Tibial nerve (tissue), 4 donors: Measurements from ENCODE around the gene INHA.

Experiments
- CTCF ChIP-seq, 5 experiments: fragments of 200-600 bp in 3 of 5; fragments of 450-650 bp in 2 of 5; sonication (generic) in 3 of 5; IDR thresholded peaks; one replicate each; pipeline ENCODE4 v1.5.1; 2016 to 2019; ENCODE audit warnings: antibody characterized with exemption in 5 of 5, mild to moderate bottlenecking in 3 of 5, moderate library complexity in 2 of 5
- EP300 ChIP-seq, 2 donors: sonication (generic); formaldehyde crosslinking; IDR thresholded peaks; one replicate each; pipeline ENCODE4 v1.6.1; 2017; ENCODE audit warnings: antibody characterized with exemption in 2 of 2, mild to moderate bottlenecking in 1 of 2
- POLR2A ChIP-seq, 2 donors: fragments of 450-650 bp; IDR thresholded peaks; one replicate each; pipeline ENCODE4 v1.6.1; 2017; ENCODE audit warnings: antibody characterized with exemption in 2 of 2, mild to moderate bottlenecking in 2 of 2, moderate library complexity in 2 of 2

DNA sequence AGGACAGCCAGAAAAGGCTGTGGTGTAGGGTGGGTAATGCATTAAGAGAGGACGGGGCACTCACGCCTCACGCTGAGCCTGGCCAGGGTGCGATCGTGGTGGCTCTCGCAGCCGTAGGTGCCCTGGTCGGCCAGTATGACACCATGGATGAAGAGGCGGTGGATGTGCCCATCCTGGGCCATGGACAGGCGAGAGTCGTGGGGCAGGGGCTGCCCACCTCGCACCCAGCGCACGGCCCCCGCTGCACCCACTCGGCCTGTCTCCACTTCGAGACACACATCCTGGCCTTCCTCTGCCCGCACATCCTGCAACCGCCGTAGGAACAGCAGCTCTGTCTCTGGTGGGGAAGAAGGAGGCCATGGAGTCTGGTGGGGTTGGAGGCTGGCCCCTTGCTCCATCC is 16.2 kb upstream of the INHA start:
- TF ChIP-seq CTCF (IDR thresholded peaks at IDR 0.05) = no peak
- no peak for TF ChIP-seq EP300 (IDR thresholded peaks at IDR 0.05)
- TF ChIP-seq POLR2A (IDR thresholded peaks at IDR 0.05) = no peak
